Prostate gland (tissue), 2 donors: ENCODE measurements around the gene IGFL2. TPM values are rescaled to one million over a fixed set of nuclear protein-coding genes. Genes with fewer than 3 reads are reported as not detected.

Experiments used
- DNase-seq: peaks from one replicate; pipeline ENCODE4 v3.0.0-alpha.2; 2019; ENCODE audit warnings: low spot score
- H3K27ac ChIP-seq, 2 donors: fragments of 200-600 bp; sonication (generic); 2 replicates each; pipeline ENCODE4 v1.5.1; 2017 to 2019
- H3K27me3 ChIP-seq: fragments of 200-600 bp; sonication (generic); replicated peaks from 2 replicates; pipeline ENCODE4 v1.5.1; 2019; ENCODE audit not compliant: insufficient read depth
- H3K36me3 ChIP-seq, 2 donors: fragments of 200-600 bp; sonication (generic); 1 replicate in 1 of 2; 2 replicates in 1 of 2; pipeline versions ENCODE4 v1.5.1 to v1.8.1; 2017 to 2019
- H3K4me1 ChIP-seq: fragments of 200-600 bp; sonication (generic); replicated peaks from 2 replicates; pipeline ENCODE4 v1.5.1; 2019
- H3K4me3 ChIP-seq, 2 donors: fragments of 200-600 bp; sonication (generic); 2 replicates each; pipeline ENCODE4 v1.5.1; 2017 to 2019
- H3K9me3 ChIP-seq: fragments of 200-600 bp; sonication (generic); 2 replicates; pipeline ENCODE4 v1.5.1; 2017
- CTCF ChIP-seq, 4 experiments: fragments of 200-600 bp in 2 of 4; fragments of 450-650 bp in 2 of 4; sonication (generic) in 2 of 4; IDR thresholded peaks; 1 replicate in 3 of 4; 2 replicates in 1 of 4; pipeline ENCODE4 v1.5.1; 2016 to 2019; ENCODE audit warnings: antibody characterized with exemption in 4 of 4, mild to moderate bottlenecking in 2 of 4, moderate library complexity in 2 of 4
- POLR2A ChIP-seq: fragments of 450-650 bp; IDR thresholded peaks from one replicate; pipeline ENCODE4 v1.6.1; 2016; ENCODE audit warnings: antibody characterized with exemption, mild to moderate bottlenecking
- POLR2AphosphoS5 ChIP-seq: sonication (generic); formaldehyde crosslinking; IDR thresholded peaks from one replicate; pipeline ENCODE4 v1.6.1; 2017; ENCODE audit warnings: antibody characterized with exemption
- WGBS: methylation state at CpG from one replicate; pipeline ENCODE4 v1.1.5; 2018; 5-methylcytosine and 5-hydroxymethylcytosine counted together
- intact Hi-C: fragments of 100-400 bp; cut with DNase I; formaldehyde crosslinking; loops from one replicate; pipeline ENCODE4 v1.14.2; 2022
- total RNA-seq, 2 donors: library from RNA; depleted of rRNA; stranded (reverse); fragments of >200 nt; gene quantifications; one replicate each; pipeline ENCODE4 v1.1.0, GENCODE V29; 2016

Gene IGFL2
- total RNA-seq, 2 donors from 2014 or later: 2.7 TPM; not detected in 1

DNA sequence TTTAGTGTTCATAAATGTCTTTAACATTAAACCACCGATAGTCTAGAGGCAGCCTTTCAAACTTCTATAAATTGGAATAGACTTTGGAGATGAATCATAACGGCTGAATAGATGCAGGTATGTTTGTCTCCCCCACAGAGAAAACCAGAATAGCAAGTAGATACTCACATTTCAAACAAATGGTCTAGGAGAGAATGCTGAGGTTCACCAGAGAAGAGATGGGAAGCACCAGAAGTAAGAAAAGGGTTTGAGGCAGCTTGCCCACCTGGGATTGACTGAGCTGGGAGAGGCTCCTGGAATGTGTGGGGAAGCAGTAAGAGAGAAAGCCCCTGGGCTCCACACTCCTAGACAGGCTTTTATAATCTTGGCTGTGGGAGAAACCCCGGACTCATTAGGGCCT, 29.9 kb upstream of the IGFL2 start:
- Histone ChIP-seq H3K36me3 (no peaks in the 10 kb centered on the region), H3K4me3 (no peak overlapping the region), H3K4me1 (no peaks in the 10 kb centered on the region), H3K9me3 (no peaks in the 10 kb centered on the region), H3K27me3 (peaks cover 2% of the 10 kb centered on the region), H3K27ac (no peak overlapping the region)
- TF ChIP-seq CTCF (IDR thresholded peaks at IDR 0.05): no peak
- no peak for TF ChIP-seq POLR2AphosphoS5
- no peak for DNase-seq
- intact Hi-C loops: no loop called here
- 39% methylated on average over 3 of the region's 3 CpGs for WGBS

- no peak for TF ChIP-seq CTCF (IDR thresholded peaks at IDR 0.05)
- TF ChIP-seq POLR2AphosphoS5: no peak
- TF ChIP-seq POLR2A: no peak
- Histone ChIP-seq H3K27me3 (no peaks in the 10 kb centered on the region), H3K4me1 (no peaks in the 10 kb centered on the region), H3K9me3 (no peaks in the 10 kb centered on the region), H3K36me3 (no peaks in the 10 kb centered on the region), H3K4me3 (no peak within 1 kb of the TSS), H3K27ac (no peak within 1 kb of the TSS)
- DNase-seq: no peak
- WGBS: 93% methylated on average over 5 of the region's 5 CpGs
- intact Hi-C loops: no loop called here
Measured at GRCh38 chr19:46124638-46125115, 23.4 kb upstream of the IGFL2 start, which contains the start of gene IGFL3. Gene IGFL3 (minus strand): TSS chr19:46124688. CDS start chr19:46124649, 39 bp downstream.

- intact Hi-C loops: no loop called here
- WGBS: 76% methylated on average over 4 of the region's 4 CpGs
- Histone ChIP-seq H3K36me3 (no peaks in the 10 kb centered on the region), H3K4me3 (no peak overlapping the region), H3K4me1 (no peaks in the 10 kb centered on the region), H3K27me3 (no peaks in the 10 kb centered on the region), H3K27ac (no peak overlapping the region), H3K9me3 (no peaks in the 10 kb centered on the region)
- TF ChIP-seq POLR2A: no peak
- TF ChIP-seq POLR2AphosphoS5: no peak
- no peak for TF ChIP-seq CTCF (IDR thresholded peaks at IDR 0.05)
- no peak for DNase-seq
Measured at GRCh38 chr19:46125447-46125846, 22.6 kb upstream of the IGFL2 start.

DNA sequence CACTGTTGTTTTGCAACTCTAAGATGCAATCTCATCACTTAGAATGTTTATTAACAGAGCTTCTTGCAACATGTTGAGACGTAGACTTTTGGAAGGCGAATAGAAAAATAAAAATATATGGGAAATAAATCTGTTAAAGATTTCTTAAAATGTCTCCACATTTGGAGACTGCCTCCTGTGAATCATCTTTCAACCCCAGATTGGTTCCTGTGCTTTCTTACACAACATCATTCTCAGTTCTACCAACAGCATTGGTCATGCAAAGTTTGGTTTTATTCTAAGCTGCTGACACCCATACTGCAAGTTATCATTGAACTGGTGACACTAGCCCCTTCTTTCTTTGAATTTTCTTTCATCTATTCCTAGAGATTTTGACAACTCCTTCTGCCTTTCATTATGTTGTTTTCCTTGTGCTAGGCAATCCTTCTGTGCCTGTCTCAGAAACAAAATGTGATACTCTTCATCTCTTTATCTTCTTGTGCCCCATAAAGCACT, 21.9 kb upstream of the IGFL2 start:
- TF ChIP-seq POLR2A (no peak), POLR2AphosphoS5 (no peak), CTCF (IDR thresholded peaks at IDR 0.05) (no peak)
- H3K4me3 ChIP-seq: no peak overlapping the region
- WGBS: 93% methylated on average over 2 of the region's 2 CpGs

GRCh38 chr19:46131485-46132143, 16.4 kb upstream of the IGFL2 start:
- DNase-seq: no peak
- Histone ChIP-seq H3K9me3 (no peaks in the 10 kb centered on the region), H3K4me3 (no peak overlapping the region), H3K27ac (no peak overlapping the region), H3K4me1 (no peaks in the 10 kb centered on the region), H3K36me3 (no peaks in the 10 kb centered on the region), H3K27me3 (no peaks in the 10 kb centered on the region)
- TF ChIP-seq POLR2AphosphoS5 (no peak), CTCF (IDR thresholded peaks at IDR 0.05) (no peak), POLR2A (no peak)
- intact Hi-C loops: no loop called here
- 69% methylated on average over 10 of the region's 10 CpGs for WGBS

More for the DNA sequence above, 21.9 kb upstream of the IGFL2 start:
- no peaks in the 10 kb centered on the region for H3K36me3 ChIP-seq
- DNase-seq: no peak
- H3K27me3 ChIP-seq: no peaks in the 10 kb centered on the region
- intact Hi-C loops: no loop called here
- no peaks in the 10 kb centered on the region for H3K4me1 ChIP-seq
- H3K9me3 ChIP-seq: no peaks in the 10 kb centered on the region
- H3K27ac ChIP-seq: no peak overlapping the region
